ENCODE results near the gene LETM1. TPM values are rescaled to one million over a fixed set of nuclear protein-coding genes. Genes with fewer than 3 reads are reported as not detected.

Gene LETM1
- total and polyA plus RNA-seq, 2 of the 13 experiments (the other 11 are each of a cell fraction or from before 2014, with no cell fraction given): 9.7 to 41.6 TPM

- TF ChIP-seq, protein P1, sequence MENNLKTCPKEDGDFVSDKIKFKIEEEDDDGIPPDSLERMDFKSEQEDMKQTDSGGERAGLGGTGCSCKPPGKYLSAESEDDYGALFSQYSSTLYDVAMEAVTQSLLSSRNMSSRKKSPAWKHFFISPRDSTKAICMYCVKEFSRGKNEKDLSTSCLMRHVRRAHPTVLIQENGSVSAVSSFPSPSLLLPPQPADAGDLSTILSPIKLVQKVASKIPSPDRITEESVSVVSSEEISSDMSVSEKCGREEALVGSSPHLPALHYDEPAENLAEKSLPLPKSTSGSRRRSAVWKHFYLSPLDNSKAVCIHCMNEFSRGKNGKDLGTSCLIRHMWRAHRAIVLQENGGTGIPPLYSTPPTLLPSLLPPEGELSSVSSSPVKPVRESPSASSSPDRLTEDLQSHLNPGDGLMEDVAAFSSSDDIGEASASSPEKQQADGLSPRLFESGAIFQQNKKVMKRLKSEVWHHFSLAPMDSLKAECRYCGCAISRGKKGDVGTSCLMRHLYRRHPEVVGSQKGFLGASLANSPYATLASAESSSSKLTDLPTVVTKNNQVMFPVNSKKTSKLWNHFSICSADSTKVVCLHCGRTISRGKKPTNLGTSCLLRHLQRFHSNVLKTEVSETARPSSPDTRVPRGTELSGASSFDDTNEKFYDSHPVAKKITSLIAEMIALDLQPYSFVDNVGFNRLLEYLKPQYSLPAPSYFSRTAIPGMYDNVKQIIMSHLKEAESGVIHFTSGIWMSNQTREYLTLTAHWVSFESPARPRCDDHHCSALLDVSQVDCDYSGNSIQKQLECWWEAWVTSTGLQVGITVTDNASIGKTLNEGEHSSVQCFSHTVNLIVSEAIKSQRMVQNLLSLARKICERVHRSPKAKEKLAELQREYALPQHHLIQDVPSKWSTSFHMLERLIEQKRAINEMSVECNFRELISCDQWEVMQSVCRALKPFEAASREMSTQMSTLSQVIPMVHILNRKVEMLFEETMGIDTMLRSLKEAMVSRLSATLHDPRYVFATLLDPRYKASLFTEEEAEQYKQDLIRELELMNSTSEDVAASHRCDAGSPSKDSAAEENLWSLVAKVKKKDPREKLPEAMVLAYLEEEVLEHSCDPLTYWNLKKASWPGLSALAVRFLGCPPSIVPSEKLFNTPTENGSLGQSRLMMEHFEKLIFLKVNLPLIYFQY (CRISPR knock-in tag; IDR thresholded peaks at IDR 0.05; ENCODE audit: borderline replicate concordance): peak; percentile 89
- TF ChIP-seq RFX1 (IDR thresholded peaks at IDR 0.05) (peak; percentile 54; the same call in 1 of the 2 replicates), TCF7 (IDR thresholded peaks at IDR 0.05; ENCODE audit: low read depth) (peak; percentile 74), ZNF768 (CRISPR knock-in tag; IDR thresholded peaks at IDR 0.05) (peak; percentile 30; the same call in 1 of the 2 replicates), PRPF4 (IDR thresholded peaks at IDR 0.05; ENCODE audit: low read depth, low read length, poor library complexity, severe bottlenecking) (no peak), ZNF777 (CRISPR knock-in tag; IDR thresholded peaks at IDR 0.05) (no peak), REPIN1 (CRISPR knock-in tag; IDR thresholded peaks at IDR 0.05; ENCODE audit: borderline replicate concordance, low read depth) (peak; percentile 95), ZNF629 (CRISPR knock-in tag; conservative IDR thresholded peaks at IDR 0.05) (no peak), ZNF782 (CRISPR knock-in tag; IDR thresholded peaks at IDR 0.05; ENCODE audit: borderline replicate concordance) (no peak), HDAC6 (IDR thresholded peaks at IDR 0.05; ENCODE audit: low read depth, low read length) (no peak), SOX13 (IDR thresholded peaks at IDR 0.05) (peak; percentile 73; the same call in 1 of the 2 replicates), SOX13 (CRISPR knock-in tag; conservative IDR thresholded peaks at IDR 0.05 in 1 of 2, IDR thresholded peaks at IDR 0.05 in 1 of 2) (peak in 1 of 2 experiments; percentile 83; a peak in 2 of 4 replicates), BCL6 (CRISPR knock-in tag; IDR thresholded peaks at IDR 0.05) (peak; percentile 29; the same call in 1 of the 2 replicates), ZNF800 (CRISPR knock-in tag; IDR thresholded peaks at IDR 0.05) (no peak), FOXO4 (CRISPR knock-in tag; conservative IDR thresholded peaks at IDR 0.05) (no peak), ZSCAN20 (CRISPR knock-in tag; IDR thresholded peaks at IDR 0.05; ENCODE audit: borderline replicate concordance) (no peak), PCBP1 (IDR thresholded peaks at IDR 0.05; ENCODE audit: borderline replicate concordance, low read depth, low read length) (peak; percentile 91), ZNF703 (CRISPR knock-in tag; IDR thresholded peaks at IDR 0.05; ENCODE audit: borderline replicate concordance) (no peak; the same call in 1 of the 2 replicates)
Measured at GRCh38 chr4:1802151-1802715, 53.7 kb downstream of the LETM1 start (continued).
